Mucosa of descending colon (tissue), 3 donors: ENCODE data around the gene DPP3. TPM values are rescaled to one million over a fixed set of nuclear protein-coding genes. Genes with fewer than 3 reads are reported as not detected.

Source experiments
- ATAC-seq: fragments of 200-7000 bp; cut with Tn5 transposase; one replicate; pipeline ENCODE4 v1.9.1; 2020; ENCODE audit warnings: mild to moderate bottlenecking, moderate library complexity
- DNase-seq, 3 donors: peaks; one replicate each; pipeline ENCODE4 v3.0.0-alpha.2; 2020
- H3K36me3 ChIP-seq: fragments of 200-600 bp; one replicate; pipeline ENCODE4 v1.8.0; 2021; ENCODE audit warnings: low read depth, mild to moderate bottlenecking
- H3K4me1 ChIP-seq: fragments of 200-600 bp; one replicate; pipeline ENCODE4 v1.8.0; 2021; ENCODE audit warnings: low read depth, mild to moderate bottlenecking
- H3K4me3 ChIP-seq: fragments of 200-600 bp; one replicate; pipeline ENCODE4 v1.8.0; 2021; ENCODE audit warnings: mild to moderate bottlenecking
- H3K9me3 ChIP-seq: fragments of 200-600 bp; one replicate; pipeline ENCODE4 v1.8.0; 2021; ENCODE audit warnings: mild to moderate bottlenecking
- intact Hi-C, 2 donors: fragments of 100-400 bp; cut with DNase I in 1 of 2; cut with micrococcal nuclease in 1 of 2; formaldehyde crosslinking; loops; one replicate each; pipeline versions ENCODE4 v1.11.0 to v1.11.1; 2022; cut with DNase I, micrococcal nuclease
- total RNA-seq, 3 donors: library from RNA; stranded (reverse); fragmentation: NEBNext Ultra II Directional in 2 of 3; extraction: Animal tissue kit (Norgen Biotek cat#: 25700) in 2 of 3; gene quantifications; one replicate each; pipeline versions ENCODE4 v1.2.1 to v1.2.4, GENCODE V29; 2021 to 2023
- TF ChIP-seq, protein P1 (sequence below): fragments of 200-600 bp; IDR thresholded peaks from one replicate; pipeline ENCODE4 v1.8.0; 2022; ENCODE audit warnings: antibody characterized with exemption, mild to moderate bottlenecking
- donor health status: DM: no; HTN: no; CAD: no; lungs with moderate emphysema.
- donor health status: DM: no; HTN: no; CAD: no.
- donor health status: DM: no; HTN: yes; CAD: no.

The DPP3 gene
- total RNA-seq, 3 donors from 2014 or later, result 37.9 to 92.2 (median 75.5) TPM

DNA sequence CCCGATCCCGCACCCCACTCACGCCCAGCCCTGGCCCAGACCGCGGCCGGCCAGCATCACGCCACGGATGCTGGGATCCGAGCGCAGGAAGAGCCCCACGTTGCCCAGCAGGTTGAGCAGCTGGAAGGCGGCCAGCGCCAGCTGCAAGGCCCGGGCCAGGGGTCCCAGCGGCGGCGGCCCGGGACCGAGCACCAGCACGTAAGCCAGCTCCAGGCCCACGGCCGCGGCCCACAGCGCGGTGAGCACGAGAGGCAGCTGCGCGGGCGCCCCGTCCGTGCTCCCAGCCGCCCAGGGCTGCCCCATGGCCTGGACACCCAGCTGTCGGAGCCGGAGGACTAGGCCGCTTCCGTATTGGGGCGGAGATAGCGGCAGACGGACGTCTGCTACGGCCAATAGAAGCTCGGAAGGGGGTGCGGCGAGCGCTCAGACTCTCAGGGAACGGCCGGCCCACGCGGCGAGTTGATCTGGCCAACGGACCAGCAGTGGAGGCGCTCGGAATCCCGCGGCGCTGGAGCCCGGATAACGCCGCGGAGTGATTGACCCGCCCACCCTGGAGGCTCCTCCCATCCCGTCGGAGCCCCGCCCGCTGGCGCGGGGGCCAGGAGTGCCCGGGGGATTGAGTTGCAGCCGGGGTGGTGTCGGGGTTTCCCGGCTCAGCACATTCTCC lies 65.6 kb downstream of the DPP3 start, which contains the start of gene ZDHHC24:
TSS of gene ZDHHC24 (minus strand) at position 348 of the 667 bp plus-strand sequence. CDS start at position 303, 45 bp downstream.
- DNase-seq (peak; percentile 96 to 98 (median 97)), ATAC-seq (peak; percentile 97)
- TF ChIP-seq, protein P1, sequence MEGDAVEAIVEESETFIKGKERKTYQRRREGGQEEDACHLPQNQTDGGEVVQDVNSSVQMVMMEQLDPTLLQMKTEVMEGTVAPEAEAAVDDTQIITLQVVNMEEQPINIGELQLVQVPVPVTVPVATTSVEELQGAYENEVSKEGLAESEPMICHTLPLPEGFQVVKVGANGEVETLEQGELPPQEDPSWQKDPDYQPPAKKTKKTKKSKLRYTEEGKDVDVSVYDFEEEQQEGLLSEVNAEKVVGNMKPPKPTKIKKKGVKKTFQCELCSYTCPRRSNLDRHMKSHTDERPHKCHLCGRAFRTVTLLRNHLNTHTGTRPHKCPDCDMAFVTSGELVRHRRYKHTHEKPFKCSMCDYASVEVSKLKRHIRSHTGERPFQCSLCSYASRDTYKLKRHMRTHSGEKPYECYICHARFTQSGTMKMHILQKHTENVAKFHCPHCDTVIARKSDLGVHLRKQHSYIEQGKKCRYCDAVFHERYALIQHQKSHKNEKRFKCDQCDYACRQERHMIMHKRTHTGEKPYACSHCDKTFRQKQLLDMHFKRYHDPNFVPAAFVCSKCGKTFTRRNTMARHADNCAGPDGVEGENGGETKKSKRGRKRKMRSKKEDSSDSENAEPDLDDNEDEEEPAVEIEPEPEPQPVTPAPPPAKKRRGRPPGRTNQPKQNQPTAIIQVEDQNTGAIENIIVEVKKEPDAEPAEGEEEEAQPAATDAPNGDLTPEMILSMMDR, result no peak
- Histone ChIP-seq H3K4me3 (peak within 1 kb of the TSS; percentile 68), H3K4me1 (peaks cover 25% of the 10 kb centered on the region), H3K36me3 (no peaks in the 10 kb centered on the region), H3K9me3 (no peaks in the 10 kb centered on the region)
- intact Hi-C loops, result no loop called here

DNA sequence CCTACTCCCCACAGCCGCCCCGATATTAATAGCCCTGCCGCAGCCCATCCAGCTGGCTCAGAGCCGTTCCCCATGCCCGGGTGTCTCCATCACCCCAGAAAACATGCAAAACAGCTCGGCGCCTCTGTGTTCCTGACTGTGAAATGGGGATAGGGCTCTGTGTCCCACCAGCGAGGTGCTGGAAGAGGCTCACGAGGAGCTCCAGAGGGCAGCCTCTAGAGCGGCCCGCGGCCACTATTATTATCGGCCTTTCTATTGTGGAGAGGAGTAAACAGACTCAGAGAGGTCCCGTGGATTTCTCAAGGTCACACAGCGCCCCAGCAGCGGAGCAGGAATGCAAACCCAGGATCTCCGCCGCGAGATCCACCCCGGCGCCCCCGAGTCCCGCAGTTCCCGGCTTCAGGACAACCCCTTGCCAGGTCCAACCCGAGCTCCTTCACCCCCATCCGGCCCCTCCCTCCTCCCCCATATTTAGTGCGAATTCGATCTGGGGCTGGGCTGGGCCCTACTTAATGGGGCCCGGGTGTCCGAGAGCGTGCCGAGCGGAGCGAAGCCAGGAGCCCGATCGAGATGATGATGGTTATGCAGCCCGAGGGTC lies 66.2 kb downstream of the DPP3 start, which contains the start of gene ACTN3:
TSS of gene ACTN3 (plus strand) at position 536 of the 598 bp plus-strand sequence. CDS start at position 571, 35 bp downstream.
- intact Hi-C loops, result no loop called here
- peaks cover 25% of the 10 kb centered on the region for H3K4me1 ChIP-seq
- TF ChIP-seq, protein P1, result no peak
- ATAC-seq (no peak), DNase-seq (peak; percentile 27 to 70 (median 56))
- H3K36me3 ChIP-seq, result no peaks in the 10 kb centered on the region
- H3K4me3 ChIP-seq, result peak within 1 kb of the TSS; percentile 68
- H3K9me3 ChIP-seq, result no peaks in the 10 kb centered on the region

DNA sequence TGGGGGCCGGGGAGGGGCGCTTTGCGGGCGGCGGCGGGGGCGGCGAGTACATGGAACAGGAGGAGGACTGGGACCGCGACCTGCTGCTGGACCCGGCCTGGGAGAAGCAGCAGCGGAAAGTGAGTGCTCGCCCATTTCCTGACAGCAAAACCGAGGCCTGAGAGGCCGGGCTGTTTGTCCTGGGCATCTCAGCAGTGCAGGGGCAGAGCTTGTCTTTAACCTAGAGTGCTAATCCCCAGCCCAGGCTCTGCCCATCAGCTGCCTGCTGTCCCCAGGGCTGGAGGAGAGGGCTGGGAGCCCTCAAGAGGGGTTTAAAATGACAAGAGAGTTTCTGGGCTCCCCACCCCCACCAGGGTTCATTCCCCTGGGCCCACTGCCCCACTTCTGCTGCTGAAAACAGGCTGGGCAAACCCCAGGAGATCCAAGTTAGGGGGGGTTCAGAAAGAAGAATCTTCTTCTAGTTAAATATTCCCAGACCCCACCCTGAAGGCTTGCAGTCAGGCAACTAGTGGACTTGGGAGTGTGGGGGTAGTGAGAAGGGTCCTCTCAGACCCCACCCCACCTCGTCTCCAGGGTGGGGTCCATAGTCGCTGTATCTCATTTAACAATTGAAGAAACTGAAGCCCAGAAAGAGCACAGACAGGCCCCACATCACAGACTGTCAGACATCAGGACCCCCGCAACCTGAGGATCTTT lies 66.9 kb downstream of the DPP3 start:
- Histone ChIP-seq H3K36me3 (no peaks in the 10 kb centered on the region), H3K9me3 (no peaks in the 10 kb centered on the region), H3K4me3 (no peak overlapping the region), H3K4me1 (peaks cover 25% of the 10 kb centered on the region)
- DNase-seq (no peak), ATAC-seq (no peak)
- intact Hi-C loops, result no loop called here
- TF ChIP-seq, protein P1, result no peak

DNA sequence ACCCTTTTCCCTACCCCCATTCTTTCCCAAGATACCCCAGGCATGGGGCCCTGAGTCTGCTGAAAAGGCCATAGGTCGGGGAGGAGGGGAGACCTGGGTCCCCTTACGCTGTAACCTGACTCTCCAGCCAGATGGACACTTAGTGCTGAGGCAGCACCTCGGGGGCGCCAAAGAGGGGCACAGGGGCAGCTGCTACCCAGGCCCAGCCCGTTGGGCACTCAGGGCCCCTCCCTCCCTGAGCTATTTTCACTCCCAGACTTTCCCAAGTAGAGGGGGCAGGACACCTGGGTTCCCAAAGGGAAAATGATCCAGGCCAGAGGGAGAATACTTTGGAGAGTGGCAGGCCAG lies 67.4 kb downstream of the DPP3 start:
- H3K36me3 ChIP-seq, result no peaks in the 10 kb centered on the region
- peaks cover 25% of the 10 kb centered on the region for H3K4me1 ChIP-seq
- ATAC-seq (no peak), DNase-seq (no peak)
- no peaks in the 10 kb centered on the region for H3K9me3 ChIP-seq
- TF ChIP-seq, protein P1, result no peak
- intact Hi-C loops, result no loop called here
- no peak overlapping the region for H3K4me3 ChIP-seq

DNA sequence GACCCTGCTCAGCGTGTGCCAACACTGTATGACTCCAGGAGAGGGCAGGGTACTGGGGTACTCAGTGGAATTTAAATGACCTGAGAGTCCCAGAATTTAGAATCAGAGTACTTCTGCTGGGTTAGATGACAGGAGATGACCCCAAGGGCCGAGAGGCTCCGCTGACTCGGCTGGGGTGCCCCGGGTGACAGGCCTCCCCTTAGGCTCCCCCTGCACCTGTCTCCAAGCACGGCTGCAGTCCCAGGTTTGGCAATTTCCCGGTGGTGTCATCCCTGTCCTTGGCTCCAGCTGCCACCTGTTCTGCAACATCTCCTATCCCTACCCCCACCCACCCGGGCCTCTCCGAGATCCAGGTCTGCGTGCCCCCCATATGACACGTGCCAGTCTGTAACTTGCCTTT lies 67.8 kb downstream of the DPP3 start:
- ATAC-seq (no peak), DNase-seq (no peak)
- Histone ChIP-seq H3K4me3 (no peak overlapping the region), H3K9me3 (no peaks in the 10 kb centered on the region), H3K36me3 (no peaks in the 10 kb centered on the region), H3K4me1 (peaks cover 25% of the 10 kb centered on the region)
- intact Hi-C loops, result no loop called here
- TF ChIP-seq, protein P1, result no peak
